SK-N-MC (cell line): ENCODE measurements around the gene SETDB1.

Experiments
- EZH2 ChIP-seq: fragments of 200-600 bp; sonication (generic); IDR thresholded peaks from one replicate; pipeline ENCODE4 v1.6.1; 2017; ENCODE audit warnings: antibody characterized with exemption
- FOXP2 ChIP-seq: optimal IDR thresholded peaks from 2 replicates; pipeline ENCODE3; 2011; ENCODE audit warnings: mild to moderate bottlenecking, moderate library complexity; ENCODE audit not compliant: insufficient read depth; ENCODE audit errors: extremely low read length, control extremely low read depth
- POLR2AphosphoS5 ChIP-seq: IDR thresholded peaks from 2 replicates; pipeline ENCODE4 v1.6.1; 2012; ENCODE audit warnings: mild to moderate bottlenecking, low read depth, low read length, borderline replicate concordance

GRCh38 chr1:150902346-150902745 lies 23.8 kb upstream of the SETDB1 start:
- TF ChIP-seq EZH2, result no peak
- no peak for TF ChIP-seq POLR2AphosphoS5
- TF ChIP-seq FOXP2, result no peak
